HL-60 (cell line): ENCODE measurements around the gene SPOCK3.

Experiments
- DNase-seq, 2 experiments: peaks; one replicate each; pipeline ENCODE4 v3.0.0-alpha.2; 2010 to 2020; ENCODE audit warnings: low read depth in 1 of 2, low spot score in 1 of 2
- H3K27ac ChIP-seq: fragments of 250-450 bp; sonication (Bioruptor Pico); replicated peaks from 2 replicates; pipeline ENCODE4 v1.5.1; 2020; ENCODE audit warnings: mild to moderate bottlenecking, moderate library complexity
- H3K27me3 ChIP-seq: fragments of 250-450 bp; sonication (Bioruptor Pico); 2 replicates; pipeline ENCODE4 v1.5.1; 2021; ENCODE audit warnings: mild to moderate bottlenecking, moderate library complexity; ENCODE audit not compliant: insufficient read depth, poor library complexity, severe bottlenecking
- H3K4me3 ChIP-seq: replicated peaks from 2 replicates; pipeline ENCODE4 v1.5.1; 2011; ENCODE audit warnings: mild to moderate bottlenecking, control low read depth, low read length; ENCODE audit not compliant: insufficient read depth
- GABPA ChIP-seq: IDR thresholded peaks from 2 replicates; pipeline ENCODE4 v1.6.1; 2012; ENCODE audit warnings: low read depth
- POLR2AphosphoS5 ChIP-seq: IDR thresholded peaks from 2 replicates; pipeline ENCODE4 v1.6.1; 2012; ENCODE audit warnings: low read depth
- SPI1 ChIP-seq: IDR thresholded peaks from 2 replicates; pipeline ENCODE4 v1.6.1; 2012; ENCODE audit warnings: low read depth, mild to moderate bottlenecking, borderline replicate concordance
- TF ChIP-seq, protein P1 (sequence below): IDR thresholded peaks from one replicate; pipeline ENCODE4 v1.5.1; 2011; ENCODE audit warnings: low read length, control low read depth, inconsistent platforms; ENCODE audit not compliant: insufficient read depth
- TF ChIP-seq, protein P2 (sequence below): IDR thresholded peaks from 2 replicates; pipeline ENCODE4 v1.6.1; 2012; ENCODE audit warnings: low read depth; ENCODE audit not compliant: insufficient replicate concordance

SPOCK3 gene

DNA sequence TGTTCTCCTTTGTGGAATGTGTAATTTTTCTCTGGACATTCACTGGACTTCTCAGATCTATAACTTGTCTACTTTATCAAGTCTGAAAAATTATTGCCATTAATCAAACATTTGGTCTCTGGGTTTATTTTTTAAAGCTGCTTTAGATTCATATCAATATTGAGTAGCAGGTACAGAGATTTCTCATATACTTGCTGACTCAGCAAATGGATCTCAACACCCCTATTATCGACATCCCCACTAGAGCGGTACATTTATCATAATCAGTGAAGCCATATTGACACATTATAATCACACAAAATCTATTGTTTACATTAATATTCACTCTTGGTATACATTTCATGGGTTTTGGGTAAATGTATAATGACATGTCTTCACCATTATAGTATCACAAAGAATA lies 268.7 kb downstream of the SPOCK3 start:
- H3K27ac ChIP-seq, result no peak overlapping the region

DNA sequence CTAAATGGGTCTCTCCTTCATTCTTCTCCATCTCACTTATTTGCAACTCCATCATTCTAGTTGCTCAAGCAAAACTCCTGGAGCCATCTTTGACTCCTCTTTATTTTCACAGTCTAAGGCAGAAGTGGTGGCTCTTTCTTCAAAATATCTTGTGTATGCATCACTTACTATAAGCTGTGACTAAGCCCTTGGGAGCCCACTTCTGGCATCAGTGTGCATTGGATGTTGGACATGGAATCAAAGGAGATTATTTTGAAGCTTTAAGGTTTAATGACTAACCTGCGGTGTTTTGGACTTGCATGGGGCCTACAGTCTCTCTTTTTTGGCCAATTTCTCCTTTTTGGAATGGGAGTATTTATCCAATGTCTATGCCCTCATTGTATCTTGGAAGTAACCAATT lies 276.8 kb downstream of the SPOCK3 start:
- DNase-seq, result no peak
- Histone ChIP-seq H3K27me3 (no peaks in the 10 kb centered on the region), H3K27ac (no peak overlapping the region), H3K4me3 (no peak overlapping the region)
- TF ChIP-seq, protein P1, sequence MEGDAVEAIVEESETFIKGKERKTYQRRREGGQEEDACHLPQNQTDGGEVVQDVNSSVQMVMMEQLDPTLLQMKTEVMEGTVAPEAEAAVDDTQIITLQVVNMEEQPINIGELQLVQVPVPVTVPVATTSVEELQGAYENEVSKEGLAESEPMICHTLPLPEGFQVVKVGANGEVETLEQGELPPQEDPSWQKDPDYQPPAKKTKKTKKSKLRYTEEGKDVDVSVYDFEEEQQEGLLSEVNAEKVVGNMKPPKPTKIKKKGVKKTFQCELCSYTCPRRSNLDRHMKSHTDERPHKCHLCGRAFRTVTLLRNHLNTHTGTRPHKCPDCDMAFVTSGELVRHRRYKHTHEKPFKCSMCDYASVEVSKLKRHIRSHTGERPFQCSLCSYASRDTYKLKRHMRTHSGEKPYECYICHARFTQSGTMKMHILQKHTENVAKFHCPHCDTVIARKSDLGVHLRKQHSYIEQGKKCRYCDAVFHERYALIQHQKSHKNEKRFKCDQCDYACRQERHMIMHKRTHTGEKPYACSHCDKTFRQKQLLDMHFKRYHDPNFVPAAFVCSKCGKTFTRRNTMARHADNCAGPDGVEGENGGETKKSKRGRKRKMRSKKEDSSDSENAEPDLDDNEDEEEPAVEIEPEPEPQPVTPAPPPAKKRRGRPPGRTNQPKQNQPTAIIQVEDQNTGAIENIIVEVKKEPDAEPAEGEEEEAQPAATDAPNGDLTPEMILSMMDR, result no peak
- TF ChIP-seq, protein P2, sequence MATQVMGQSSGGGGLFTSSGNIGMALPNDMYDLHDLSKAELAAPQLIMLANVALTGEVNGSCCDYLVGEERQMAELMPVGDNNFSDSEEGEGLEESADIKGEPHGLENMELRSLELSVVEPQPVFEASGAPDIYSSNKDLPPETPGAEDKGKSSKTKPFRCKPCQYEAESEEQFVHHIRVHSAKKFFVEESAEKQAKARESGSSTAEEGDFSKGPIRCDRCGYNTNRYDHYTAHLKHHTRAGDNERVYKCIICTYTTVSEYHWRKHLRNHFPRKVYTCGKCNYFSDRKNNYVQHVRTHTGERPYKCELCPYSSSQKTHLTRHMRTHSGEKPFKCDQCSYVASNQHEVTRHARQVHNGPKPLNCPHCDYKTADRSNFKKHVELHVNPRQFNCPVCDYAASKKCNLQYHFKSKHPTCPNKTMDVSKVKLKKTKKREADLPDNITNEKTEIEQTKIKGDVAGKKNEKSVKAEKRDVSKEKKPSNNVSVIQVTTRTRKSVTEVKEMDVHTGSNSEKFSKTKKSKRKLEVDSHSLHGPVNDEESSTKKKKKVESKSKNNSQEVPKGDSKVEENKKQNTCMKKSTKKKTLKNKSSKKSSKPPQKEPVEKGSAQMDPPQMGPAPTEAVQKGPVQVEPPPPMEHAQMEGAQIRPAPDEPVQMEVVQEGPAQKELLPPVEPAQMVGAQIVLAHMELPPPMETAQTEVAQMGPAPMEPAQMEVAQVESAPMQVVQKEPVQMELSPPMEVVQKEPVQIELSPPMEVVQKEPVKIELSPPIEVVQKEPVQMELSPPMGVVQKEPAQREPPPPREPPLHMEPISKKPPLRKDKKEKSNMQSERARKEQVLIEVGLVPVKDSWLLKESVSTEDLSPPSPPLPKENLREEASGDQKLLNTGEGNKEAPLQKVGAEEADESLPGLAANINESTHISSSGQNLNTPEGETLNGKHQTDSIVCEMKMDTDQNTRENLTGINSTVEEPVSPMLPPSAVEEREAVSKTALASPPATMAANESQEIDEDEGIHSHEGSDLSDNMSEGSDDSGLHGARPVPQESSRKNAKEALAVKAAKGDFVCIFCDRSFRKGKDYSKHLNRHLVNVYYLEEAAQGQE, result no peak
- TF ChIP-seq SPI1 (no peak), POLR2AphosphoS5 (no peak), GABPA (no peak)

More for the DNA sequence above, 268.7 kb downstream of the SPOCK3 start:
- Histone ChIP-seq H3K27me3 (no peaks in the 10 kb centered on the region), H3K4me3 (no peak overlapping the region)
- TF ChIP-seq SPI1 (no peak), GABPA (no peak), POLR2AphosphoS5 (no peak)
- TF ChIP-seq, protein P2, result no peak
- TF ChIP-seq, protein P1, result no peak
- DNase-seq, result no peak

DNA sequence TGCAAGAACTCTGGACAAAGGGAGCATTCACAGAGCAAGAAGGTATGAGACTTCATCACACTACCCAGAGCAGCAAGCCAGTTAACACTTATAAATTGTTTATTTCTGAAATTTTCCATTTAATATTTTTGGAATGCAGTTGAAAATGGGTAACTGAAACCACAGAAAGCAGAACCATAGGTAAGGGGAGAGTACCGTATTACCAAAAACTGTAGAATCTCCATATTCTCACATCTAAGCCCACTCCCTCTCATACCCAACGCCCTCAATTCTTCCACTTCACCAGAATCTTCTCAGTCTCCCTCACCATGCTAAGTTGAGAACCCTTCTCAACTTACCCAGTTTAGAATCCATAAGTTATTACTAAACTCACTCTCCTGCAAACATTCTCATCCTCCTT lies 277.8 kb downstream of the SPOCK3 start:
- Histone ChIP-seq H3K27ac (no peak overlapping the region), H3K4me3 (no peak overlapping the region), H3K27me3 (no peaks in the 10 kb centered on the region)
- TF ChIP-seq GABPA, result no peak
- TF ChIP-seq POLR2AphosphoS5, result no peak
- no peak for TF ChIP-seq SPI1
- TF ChIP-seq, protein P2, result no peak
- TF ChIP-seq, protein P1, result no peak
- DNase-seq, result no peak
